Right cardiac atrium (tissue), 5 donors: ENCODE data around the gene PIP4P1. TPM values are rescaled to one million over a fixed set of nuclear protein-coding genes. Genes with fewer than 3 reads are reported as not detected.
A peak's percentile ranks its signal among the peaks of the same experiment; 100 is the strongest.

Source experiments
- ATAC-seq, 2 donors: fragments of 200-7000 bp; cut with Tn5 transposase; one replicate each; pipeline versions ENCODE4 v1.8.0 to v1.9.1; 2020; ENCODE audit warnings: moderate library complexity in 2 of 2, mild to moderate bottlenecking in 1 of 2
- DNase-seq, 3 donors: peaks; one replicate each; pipeline ENCODE4 v3.0.0-alpha.2; 2020
- H3K27ac ChIP-seq: one replicate; pipeline ENCODE4 v1.5.1; 2013; ENCODE audit warnings: mild to moderate bottlenecking, low read length, control low read depth, moderate library complexity
- H3K27me3 ChIP-seq: one replicate; pipeline ENCODE4 v1.6.1; 2013; ENCODE audit not compliant: control insufficient read depth, insufficient read depth
- H3K4me1 ChIP-seq: one replicate; pipeline ENCODE4 v1.6.1; 2013; ENCODE audit warnings: low read length; ENCODE audit not compliant: control insufficient read depth, insufficient read depth
- H3K4me3 ChIP-seq: one replicate; pipeline ENCODE4 v1.5.1; 2013; ENCODE audit warnings: low read length, control low read depth
- H3K9me3 ChIP-seq: one replicate; pipeline ENCODE4 v1.6.1; 2013; ENCODE audit warnings: low read length; ENCODE audit not compliant: control insufficient read depth
- WGBS: extraction: QIAGEN DNeasy Blood & Tissue Kit; methylation state at CpG from one replicate; pipeline ENCODE4 v1.1.7; 2013; 5-methylcytosine and 5-hydroxymethylcytosine counted together
- intact Hi-C, 4 donors: fragments of 100-400 bp; cut with DNase I; formaldehyde crosslinking; loops; one replicate each; pipeline versions ENCODE4 v1.11.0 to v1.14.0; 2022 to 2023
- polyA plus RNA-seq: library from polyadenylated mRNA; stranded (reverse); fragments of 200-250 nt; gene quantifications from one replicate; pipeline ENCODE4 v1.2.3, GENCODE V29; 2013
- total RNA-seq, 4 donors: library from RNA; stranded (reverse); fragmentation: NEBNext Ultra II Directional; extraction: Animal tissue kit (Norgen Biotek cat#: 25700); gene quantifications; one replicate each; pipeline ENCODE4 v1.2.1, GENCODE V29; 2021
- donor health status: healthy with polysubstance abuse.
- donor health status: DM: no; HTN: yes; CAD: no.
- donor health status: DM: no; HTN: no; CAD: no.
- donor health status: DM: no; HTN: yes; CAD: no; lungs with severe emphysema.
- donor health status: DM: yes; HTN: yes; CAD: no.

Gene PIP4P1
- total and polyA plus RNA-seq, 5 donors = 16.2 to 23.7 (median 23.2) TPM

DNA sequence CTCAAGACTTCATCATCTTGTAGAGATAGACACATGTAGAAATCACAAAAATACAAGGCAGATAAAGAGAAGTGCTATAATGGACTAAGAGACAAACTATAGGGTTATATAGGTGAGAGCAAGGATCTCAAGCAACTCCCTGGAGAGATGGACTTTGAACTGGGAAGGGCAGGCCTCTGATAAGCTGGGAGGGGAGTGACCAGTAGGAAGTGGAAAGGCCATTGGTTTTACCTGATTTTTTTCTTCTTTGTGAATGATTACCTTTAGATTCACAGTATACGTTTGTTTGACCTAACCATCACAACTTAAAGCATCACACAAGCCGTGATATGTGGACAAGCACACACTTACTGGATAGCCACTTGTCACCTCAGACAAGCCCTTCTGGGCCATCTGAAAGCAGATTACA lies 42.7 kb downstream of the PIP4P1 start:
- DNase-seq (no peak), ATAC-seq (no peak)
- no peak overlapping the region for H3K4me3 ChIP-seq
- H3K27me3 ChIP-seq = no peaks in the 10 kb centered on the region
- H3K4me1 ChIP-seq = no peaks in the 10 kb centered on the region
- no peaks in the 10 kb centered on the region for H3K9me3 ChIP-seq
- H3K27ac ChIP-seq = no peak overlapping the region
- intact Hi-C loops = loop anchor here in 1 of 4 donors (10.0 kb wide), 1 partner anchor 186 kb away; no protein-coding TSS in a partner anchor
- 89% methylated on average over 2 of the region's 2 CpGs for WGBS

DNA sequence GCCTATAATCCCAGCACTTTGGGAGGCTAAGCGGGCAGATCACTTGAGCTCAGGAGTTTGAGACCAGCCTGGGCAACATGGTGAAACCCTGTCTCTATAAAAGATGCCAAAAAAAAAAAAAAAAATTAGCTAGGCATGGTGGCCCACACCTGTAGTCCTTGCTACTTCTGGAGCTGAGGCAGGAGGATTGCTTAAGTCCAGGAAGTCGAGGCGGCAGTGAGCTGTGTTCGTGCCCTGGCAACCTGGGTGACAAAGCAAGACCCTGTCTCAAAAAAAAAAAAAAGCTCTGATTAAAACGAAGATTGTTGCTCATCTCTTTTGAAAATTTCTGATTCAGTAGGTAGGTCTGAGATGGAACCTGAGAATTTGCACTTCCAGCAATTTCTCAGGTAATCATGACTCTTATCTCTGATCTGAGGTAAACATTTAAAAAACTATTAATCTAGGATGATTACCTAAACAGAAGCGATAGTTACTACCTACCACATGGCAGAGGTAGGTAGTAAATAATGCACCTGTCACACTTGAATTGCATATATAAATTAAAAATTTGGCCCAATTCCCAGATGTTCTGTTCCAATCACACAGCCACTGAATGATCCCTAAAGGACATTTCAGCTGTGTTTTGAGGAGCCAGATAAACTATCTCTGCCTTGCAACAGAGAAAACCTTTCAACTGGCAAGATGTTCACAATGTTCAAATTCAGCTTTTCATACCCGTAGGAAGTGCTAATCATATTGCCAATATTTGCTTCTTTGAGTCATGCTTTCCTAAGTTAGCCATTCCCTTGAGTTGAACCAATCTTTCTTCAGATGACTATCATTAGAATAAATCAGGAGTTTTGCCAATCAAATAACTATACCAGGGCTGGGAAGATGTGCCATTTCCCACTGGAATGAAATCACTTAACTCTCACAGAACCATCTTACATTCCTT lies 43.7 kb downstream of the PIP4P1 start:
- DNase-seq = no peak
- no peak overlapping the region for H3K4me3 ChIP-seq
- no peaks in the 10 kb centered on the region for H3K4me1 ChIP-seq
- no peaks in the 10 kb centered on the region for H3K9me3 ChIP-seq
- intact Hi-C loops = loop anchor here in 1 of 4 donors (10.0 kb wide), 1 partner anchor 187 kb away; no protein-coding TSS in a partner anchor
- WGBS = 76% methylated on average over 7 of the region's 7 CpGs
- ATAC-seq = no peak
- no peak overlapping the region for H3K27ac ChIP-seq
- H3K27me3 ChIP-seq = no peaks in the 10 kb centered on the region

DNA sequence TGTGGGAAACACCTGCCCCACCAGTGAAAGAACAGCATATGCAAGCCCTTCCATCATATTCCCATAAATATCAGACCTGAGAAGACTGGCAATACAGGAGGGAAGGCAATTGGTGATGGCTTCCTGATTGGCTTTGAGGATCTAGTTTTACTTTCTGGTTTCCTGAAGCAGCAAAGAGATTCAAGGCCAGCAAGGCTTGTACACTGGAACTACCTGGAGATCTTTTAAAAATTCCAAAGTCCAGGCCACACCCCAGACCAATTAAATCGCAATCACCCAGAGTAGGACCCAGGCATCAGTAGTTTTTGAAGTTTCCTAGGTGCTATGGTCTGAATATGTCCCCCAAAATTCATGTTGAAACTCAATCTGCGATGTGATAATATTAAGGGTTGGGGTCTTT lies 45.0 kb downstream of the PIP4P1 start:
- intact Hi-C loops = loop anchor here in 1 of 4 donors (10.0 kb wide), 1 partner anchor 189 kb away; no protein-coding TSS in a partner anchor
- H3K4me1 ChIP-seq = peaks cover 2% of the 10 kb centered on the region
- H3K4me3 ChIP-seq = no peak overlapping the region
- no peaks in the 10 kb centered on the region for H3K9me3 ChIP-seq
- no peak for DNase-seq
- no peak for ATAC-seq
- no peaks in the 10 kb centered on the region for H3K27me3 ChIP-seq
- no peak overlapping the region for H3K27ac ChIP-seq
- 91% methylated on average over 2 of the region's 2 CpGs for WGBS

DNA sequence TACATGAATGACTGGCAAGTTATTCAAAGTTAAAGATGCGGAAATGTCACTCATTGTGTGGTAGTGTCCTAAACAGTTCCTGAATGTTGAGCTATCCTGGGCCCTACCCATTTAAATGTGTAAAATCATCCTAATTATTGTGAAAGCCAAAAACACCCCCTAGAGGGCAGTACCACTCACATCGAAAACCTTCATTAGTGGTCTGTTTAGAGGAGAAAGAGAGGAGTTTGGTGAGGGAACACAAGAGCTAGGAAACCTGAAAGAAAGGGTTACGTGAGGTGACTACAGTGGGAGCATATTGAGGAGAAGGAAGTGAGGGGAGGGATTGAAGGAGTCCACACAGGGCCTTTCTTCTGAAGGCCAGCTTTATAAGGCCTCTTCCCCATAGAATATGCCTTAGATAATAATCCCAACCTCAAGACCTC lies 45.4 kb downstream of the PIP4P1 start:
- WGBS = 43% methylated on average over 3 of the region's 3 CpGs
- Histone ChIP-seq H3K9me3 (no peaks in the 10 kb centered on the region), H3K4me3 (no peak overlapping the region), H3K27me3 (no peaks in the 10 kb centered on the region), H3K4me1 (peaks cover 2% of the 10 kb centered on the region), H3K27ac (no peak overlapping the region)
- no peak for DNase-seq
- ATAC-seq = no peak
- intact Hi-C loops = loop anchor here in 1 of 4 donors (10.0 kb wide), 1 partner anchor 189 kb away; no protein-coding TSS in a partner anchor

DNA sequence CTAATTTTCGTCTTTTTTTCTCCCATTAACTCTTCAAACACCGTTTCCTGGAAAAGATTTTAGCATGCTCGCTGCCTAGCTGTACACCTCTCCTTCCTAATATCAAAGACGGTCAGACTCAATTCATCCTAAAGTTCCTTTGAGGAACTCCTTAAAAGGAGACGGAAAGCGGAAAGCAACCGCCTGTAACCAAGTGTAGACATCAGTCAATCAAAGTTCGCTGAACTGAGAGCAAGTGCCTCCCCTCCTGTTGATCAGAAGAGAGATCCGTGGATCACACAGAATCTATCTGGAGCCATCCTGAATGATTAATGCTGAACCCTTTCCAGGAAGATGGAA lies 47.5 kb downstream of the PIP4P1 start:
- no peak for DNase-seq
- H3K4me1 ChIP-seq = peaks cover 2% of the 10 kb centered on the region
- peak overlapping the region; percentile 48 for H3K4me3 ChIP-seq
- WGBS = under 1% methylated on average over 9 of the region's 9 CpGs
- no peaks in the 10 kb centered on the region for H3K9me3 ChIP-seq
- peak overlapping the region; percentile 85 for H3K27ac ChIP-seq
- peak; percentile 25 to 45 for ATAC-seq
- intact Hi-C loops = loop anchor here in 3 of 4 donors (5.0 to 10.0 kb wide), 3 partner anchors 191 to 199 kb away; no protein-coding TSS in a partner anchor
- H3K27me3 ChIP-seq = no peaks in the 10 kb centered on the region

DNA sequence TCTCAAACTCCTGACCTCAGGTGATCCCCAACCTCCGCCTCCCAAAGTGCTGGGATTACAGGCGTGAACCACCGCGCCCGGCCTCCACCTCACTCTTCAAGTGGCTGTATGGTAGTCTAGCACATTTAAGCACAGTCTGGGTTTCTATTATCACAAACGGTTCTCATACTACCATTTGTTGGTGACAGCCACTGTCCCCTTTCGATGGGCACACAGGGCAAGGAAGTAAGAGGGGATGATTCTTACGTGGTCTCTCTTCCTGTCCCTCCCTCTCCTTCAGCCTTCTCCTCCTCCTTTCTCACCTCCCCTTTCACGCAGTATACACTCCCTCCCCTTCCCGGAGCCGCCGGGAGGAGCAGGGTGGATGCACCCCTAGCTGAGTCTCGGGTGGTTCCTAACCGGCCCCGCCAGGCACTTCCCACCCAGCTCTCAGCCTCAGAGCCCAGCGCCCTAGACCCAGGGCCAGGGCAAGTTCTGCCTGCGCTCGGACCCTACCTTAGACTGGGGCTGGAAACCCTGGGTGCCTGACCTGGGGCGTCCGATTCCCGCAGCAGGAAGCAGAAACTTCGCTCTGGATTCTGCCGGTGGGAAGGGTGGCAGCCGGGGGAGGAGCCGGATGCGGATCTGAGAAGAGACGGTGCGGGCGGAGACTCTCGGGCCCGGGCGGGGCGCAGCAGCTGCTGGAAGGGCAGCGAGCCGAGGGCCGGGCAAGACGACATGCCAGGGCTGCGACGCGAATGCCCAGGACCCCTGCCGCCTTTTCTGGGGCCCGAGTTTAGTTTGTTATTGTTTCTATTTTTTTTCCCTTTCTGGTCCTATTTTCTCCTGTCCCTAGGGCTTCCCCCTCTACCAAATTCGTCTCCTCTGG lies 48.1 kb downstream of the PIP4P1 start, which contains the start of gene TEP1:
TEP1 (minus strand) TSS at position 626 of the 868 bp plus-strand sequence. CDS start 5,062 bp downstream, outside the sequence.
- H3K27ac ChIP-seq = peak within 1 kb of the TSS; percentile 85
- H3K4me1 ChIP-seq = peaks cover 2% of the 10 kb centered on the region
- H3K9me3 ChIP-seq = no peaks in the 10 kb centered on the region
- DNase-seq = peak; percentile 93 to 97 (median 95)
- WGBS = under 1% methylated on average over 43 of the region's 43 CpGs
- peak; percentile 97 to 99 for ATAC-seq
- intact Hi-C loops = loop anchor here in 3 of 4 donors (5.0 to 10.0 kb wide), 3 partner anchors 192 to 199 kb away; no protein-coding TSS in a partner anchor
- H3K27me3 ChIP-seq = no peaks in the 10 kb centered on the region
- H3K4me3 ChIP-seq = peak within 1 kb of the TSS; percentile 48

DNA sequence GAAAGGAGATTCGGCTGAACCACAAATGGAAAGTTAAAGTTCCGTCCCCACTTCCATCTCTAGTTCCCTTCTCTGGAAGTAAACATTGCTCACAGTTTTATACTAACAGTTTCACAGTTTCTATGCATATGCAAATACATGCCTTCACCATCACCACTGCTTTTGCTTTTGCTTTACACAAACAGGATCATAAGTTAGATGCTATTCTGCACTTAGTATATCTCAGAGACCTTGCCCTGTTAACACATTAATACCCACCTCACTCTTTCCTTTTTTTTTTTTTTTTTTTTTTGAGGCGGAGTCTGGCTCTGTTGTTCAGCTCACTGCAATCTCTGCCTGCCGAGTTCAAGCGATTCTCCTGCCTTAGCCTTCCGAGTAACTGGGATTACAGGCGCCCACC lies 48.8 kb downstream of the PIP4P1 start:
- DNase-seq (no peak), ATAC-seq (peak in 1 of 2 donors; percentile 16)
- Histone ChIP-seq H3K4me1 (peaks cover 2% of the 10 kb centered on the region), H3K4me3 (peak overlapping the region; percentile 48), H3K9me3 (no peaks in the 10 kb centered on the region), H3K27ac (peak overlapping the region; percentile 85), H3K27me3 (no peaks in the 10 kb centered on the region)
- WGBS = 3% methylated on average over 7 of the region's 7 CpGs
- intact Hi-C loops = loop anchor here in 3 of 4 donors (5.0 to 10.0 kb wide), 3 partner anchors 192 to 200 kb away; no protein-coding TSS in a partner anchor

DNA sequence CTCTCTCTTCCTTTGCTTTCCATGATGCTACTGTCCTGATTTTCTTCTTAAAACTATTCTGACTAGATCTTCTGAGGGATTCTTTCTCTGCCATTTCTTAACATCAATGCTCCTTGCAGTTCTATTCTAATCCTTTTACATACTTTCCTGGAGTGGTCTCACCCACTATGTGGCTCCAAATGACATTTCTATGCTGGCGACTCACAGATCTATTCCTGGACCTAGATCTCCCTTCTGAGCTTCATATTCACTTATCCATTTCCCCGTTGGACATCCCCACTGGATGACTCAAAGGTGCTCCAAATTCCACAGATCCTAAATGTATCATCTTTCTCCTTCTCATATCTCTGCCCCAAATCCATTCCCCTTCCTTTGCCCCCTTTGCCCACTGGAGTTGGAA lies 52.0 kb downstream of the PIP4P1 start:
- Histone ChIP-seq H3K27me3 (no peaks in the 10 kb centered on the region), H3K9me3 (no peaks in the 10 kb centered on the region), H3K4me3 (no peak overlapping the region), H3K27ac (no peak overlapping the region), H3K4me1 (peaks cover 2% of the 10 kb centered on the region)
- intact Hi-C loops = no loop called here
- ATAC-seq (no peak), DNase-seq (no peak)
- WGBS = 61% methylated on average over 2 of the region's 2 CpGs
